Right renal cortex interstitium (tissue), 3 donors: ENCODE results near the gene MAP3K20. TPM values are rescaled to one million over a fixed set of nuclear protein-coding genes. Genes with fewer than 3 reads are reported as not detected.
"Not testable (repeated sequence)": the region's sequence is repeated elsewhere in the genome, so short reads cannot be mapped to it uniquely, and the experiment has no call there.

ENCODE experiments used
- DNase-seq, 3 donors: peaks; one replicate each; pipeline ENCODE4 v3.0.0-alpha.2; 2013; ENCODE audit warnings: low read depth in 3 of 3, low spot score in 2 of 3
- polyA plus RNA-seq, 3 donors: library from polyadenylated mRNA; unstranded; fragments of 120-200 nt; gene quantifications; one replicate each; pipeline ENCODE4 v1.2.1, GENCODE V29; 2013; ENCODE audit not compliant: insufficient read length in 3 of 3

MAP3K20 gene
- 10 to 100 TPM; 28.1 to 30.0 (median 28.3) TPM for polyA plus RNA-seq

DNA sequence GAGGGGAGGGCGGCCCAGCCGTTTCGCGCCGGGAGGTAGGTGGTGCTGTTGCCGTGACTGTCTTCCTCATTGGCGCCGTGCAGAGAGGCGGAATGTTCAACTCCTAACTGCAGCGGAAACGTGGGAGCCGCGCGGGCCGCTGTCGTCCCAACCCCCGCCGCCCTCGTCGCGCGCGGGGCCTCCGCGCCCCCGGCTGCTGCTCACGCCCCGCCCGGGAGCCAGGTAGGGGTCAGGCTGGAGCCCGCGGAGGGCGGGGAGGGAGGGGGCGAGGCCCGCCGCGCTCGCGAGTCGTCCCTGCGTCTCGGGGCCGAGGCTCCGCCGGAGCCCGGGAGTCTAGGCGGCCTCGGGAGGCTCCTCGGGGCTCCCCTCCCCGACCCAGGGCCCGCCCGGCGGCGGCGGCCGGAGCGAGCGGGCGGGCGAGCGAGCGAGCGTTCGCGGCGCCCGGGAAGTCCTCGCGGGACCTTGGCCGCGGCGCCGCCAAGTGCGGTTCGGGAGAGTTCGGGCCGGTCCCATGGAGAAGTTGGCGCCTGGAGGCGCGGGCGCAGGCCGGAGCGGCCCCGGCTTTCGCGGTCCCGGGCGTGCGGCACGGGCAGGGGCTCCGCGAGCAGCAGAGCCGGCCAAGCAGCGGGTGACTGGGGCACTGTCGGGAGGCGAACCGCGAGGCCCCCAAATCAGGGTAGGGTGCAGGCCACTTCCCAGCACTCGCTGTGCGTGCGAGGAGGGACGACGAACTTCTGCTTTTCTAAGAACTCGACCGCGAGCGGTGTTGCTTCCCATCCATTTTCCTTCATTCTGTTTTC is at the start of gene MAP3K20:
Gene MAP3K20, plus strand, starts transcription at position 66 of the 800 bp plus-strand sequence. CDS start 15,186 bp downstream, outside the sequence.
- peak in 1 of 3 donors; percentile 60 for DNase-seq

DNA sequence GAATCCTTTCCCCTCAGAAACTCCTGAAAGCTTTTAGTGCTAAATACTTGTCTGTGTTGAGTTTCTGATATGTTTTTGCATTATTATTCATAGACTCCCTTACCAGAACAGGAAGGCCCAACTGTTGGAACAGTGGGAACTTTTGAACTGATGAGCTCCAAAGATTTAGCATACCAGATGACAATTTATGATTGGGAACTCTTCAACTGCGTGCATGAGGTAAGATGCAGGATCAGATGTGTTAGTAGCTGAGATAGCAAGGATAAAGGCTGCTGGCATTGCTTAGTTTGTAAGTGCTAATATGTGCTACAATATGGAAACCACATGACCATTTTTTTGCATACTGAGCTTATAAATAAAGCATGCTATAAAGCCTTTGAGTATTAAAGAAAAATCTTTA is 49.2 kb upstream of the MAP3K20 start:
- no peak for DNase-seq

DNA sequence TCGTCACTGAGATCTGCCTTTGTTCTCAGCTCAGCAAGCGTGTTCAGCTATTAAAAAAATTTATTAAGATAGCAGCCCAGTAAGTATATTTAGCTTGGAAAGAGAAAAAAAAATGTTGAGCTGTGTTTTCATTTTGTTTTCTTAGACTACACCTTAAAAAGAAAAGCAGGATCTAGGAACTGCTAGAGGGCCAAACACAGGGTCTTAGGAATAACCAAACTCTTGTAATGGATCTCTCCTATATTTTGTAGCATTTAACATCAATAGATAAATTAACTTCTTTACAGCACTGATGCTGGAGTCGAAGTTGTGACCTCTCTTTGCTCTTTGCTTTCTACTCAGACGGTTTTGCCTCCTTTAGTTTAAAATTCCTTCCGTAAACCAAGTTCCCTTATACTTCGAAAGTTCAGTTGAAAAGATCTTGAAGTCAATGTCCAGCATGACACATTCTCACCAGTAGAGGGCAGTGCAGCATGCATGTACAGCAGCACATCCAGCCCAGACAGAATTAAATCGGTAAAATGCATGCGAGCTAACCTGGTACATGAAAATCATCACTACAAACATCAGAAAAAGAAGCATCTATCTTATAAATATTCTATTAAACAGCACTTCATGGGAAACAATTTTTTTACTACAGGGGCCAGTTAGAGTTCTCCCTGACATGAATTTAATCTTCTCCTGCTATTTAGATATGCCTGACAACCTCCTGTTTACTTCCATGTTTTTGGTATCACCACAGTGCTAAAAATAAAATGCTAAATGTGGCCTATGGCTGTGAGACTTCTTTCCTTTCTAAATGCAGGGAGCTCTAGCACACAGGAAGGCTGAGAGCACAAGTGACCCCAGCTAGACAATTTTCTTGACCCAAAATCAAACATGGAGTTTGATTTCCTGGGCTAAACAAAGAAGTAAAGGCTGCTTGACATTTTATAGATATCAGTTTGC is 48.2 kb upstream of the MAP3K20 start:
- peak; percentile 80 to 82 (median 81) for DNase-seq

DNA sequence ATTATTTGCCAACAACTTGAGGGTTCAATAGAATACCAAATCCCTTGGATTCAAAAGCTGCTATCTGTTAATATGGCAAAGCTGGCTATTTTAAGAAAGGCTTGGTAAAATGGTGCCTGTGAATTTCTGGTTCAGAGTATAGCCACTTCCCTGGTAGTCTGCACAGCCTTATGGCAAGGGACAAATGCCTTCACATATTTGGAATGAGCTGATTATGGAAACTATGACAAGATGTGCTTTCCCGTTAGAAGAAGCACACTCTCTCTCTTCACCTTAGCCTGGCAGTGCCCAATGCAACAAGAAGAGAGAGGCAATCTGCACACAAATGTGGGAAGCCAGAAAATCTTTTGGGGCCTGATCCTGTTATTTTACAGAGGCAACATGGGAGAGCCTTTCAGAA is 47.5 kb upstream of the MAP3K20 start:
- no peak for DNase-seq

DNA sequence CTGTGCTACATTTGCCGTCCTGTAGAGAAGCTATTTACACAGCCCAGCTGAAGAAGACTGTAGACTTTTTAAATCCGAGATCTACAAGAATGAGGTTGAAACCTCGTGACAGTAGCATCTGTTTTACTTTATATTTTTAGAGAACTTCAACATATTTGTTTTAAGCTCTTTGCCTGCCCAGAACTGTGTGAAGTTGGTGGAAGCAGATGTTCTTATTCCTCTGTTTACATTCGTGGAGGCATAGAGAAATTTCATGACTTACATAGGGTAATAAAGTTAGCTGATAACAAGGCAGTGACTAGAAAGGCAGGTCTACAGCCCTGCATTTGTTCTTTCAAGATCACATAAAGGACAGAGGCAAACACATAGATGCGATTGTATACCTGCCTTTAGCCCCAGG is 47.0 kb upstream of the MAP3K20 start:
- DNase-seq, result no peak

DNA sequence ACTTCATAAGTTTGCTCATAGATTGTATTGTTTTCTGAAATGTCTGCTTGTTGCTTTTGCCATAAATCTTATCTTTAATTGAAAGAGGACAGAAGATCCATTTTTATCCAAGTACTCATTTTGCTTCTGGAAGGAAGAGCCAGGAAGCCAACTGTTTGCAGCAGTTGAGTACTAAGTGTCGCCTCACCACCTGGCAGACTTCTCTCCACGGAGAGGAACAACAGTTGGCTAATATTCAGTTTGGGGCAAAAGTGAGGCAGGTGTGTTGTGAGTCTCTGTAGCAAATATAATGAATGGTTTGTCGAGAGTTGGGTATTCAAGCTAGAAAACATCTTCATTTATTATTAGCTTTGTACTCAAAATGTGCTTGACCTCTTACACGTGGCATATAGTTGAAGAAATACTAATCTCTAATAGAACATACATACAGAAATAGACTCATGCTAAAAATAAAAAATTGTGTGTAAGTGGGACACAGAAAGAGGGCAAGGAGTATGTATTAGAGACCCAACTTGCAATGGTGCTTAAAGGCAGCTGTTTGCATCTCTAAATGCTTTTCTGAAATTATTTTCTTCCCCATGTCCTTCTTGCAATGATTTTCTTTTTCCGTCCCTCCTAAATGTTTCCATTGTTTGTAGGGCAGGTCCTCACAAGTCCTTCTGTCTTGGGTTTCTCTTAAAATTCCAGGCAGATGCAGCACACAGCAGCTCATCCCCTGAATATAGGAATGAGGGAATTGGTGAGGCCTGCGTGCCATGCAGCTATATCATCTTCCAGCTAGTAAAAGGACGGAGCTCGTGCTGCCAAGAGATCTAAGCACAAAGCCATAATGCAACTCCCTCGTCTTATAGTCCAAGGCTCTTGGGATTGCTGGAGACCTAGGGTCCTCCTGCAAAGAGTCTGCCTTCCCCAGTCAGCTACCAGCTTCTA is 44.8 kb upstream of the MAP3K20 start:
- DNase-seq, result no peak

DNA sequence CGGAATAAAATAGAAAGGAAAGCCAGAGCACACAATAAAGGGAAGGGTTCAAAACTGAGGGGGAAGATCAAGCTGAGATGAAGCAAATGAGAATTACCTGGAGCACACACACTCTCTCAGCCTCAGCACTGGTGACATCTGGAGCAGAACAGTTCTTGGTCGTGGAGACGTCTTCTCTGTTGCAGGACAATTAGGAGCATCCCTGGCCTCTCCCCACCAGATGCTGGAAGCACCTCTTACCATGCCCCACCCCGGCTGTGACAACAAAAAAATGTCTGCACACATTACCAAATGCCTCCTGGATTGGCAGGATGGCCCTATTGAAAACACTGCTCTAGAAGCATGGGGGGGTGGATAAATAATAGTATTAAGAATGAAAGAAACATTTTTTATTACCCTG is 43.6 kb upstream of the MAP3K20 start:
- no peak for DNase-seq

DNA sequence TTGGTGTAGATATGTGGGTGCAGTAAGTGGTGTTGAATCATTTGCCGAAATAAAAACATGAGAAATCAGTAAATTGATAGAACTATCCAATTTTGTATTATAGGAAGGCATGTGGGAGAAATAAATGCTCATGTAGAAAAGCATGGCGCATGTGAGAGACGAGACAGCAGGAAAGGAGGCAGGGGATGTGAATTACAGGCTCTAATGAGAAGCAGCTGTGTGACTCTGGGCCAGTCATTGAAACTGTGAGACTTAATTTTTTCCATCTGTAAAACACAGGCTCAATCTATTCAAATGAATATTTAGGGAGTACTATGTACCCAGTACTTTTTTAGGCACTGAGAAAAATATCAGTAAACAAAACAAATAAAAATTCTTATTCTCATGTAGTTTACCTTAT is 42.6 kb upstream of the MAP3K20 start:
- DNase-seq, result no peak

DNA sequence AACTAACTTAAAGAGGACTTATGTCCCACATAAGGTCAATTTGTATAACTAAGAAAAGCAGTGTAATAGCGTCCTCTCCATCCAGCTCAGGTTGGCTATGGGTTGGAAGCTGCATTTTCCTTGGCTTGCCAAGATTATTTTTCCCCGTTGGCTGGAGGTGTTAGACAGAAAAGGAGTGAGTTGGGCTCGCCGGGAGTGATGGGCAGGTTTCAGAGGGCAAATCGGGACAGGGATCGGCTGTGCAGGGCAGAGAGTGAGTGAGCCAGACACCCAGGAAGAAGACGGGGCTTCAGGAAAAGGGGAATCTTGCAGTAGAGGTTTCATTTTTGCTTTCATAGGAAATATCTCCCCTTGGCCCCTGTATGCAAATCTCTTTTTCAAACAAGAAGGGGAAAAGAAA is 41.5 kb upstream of the MAP3K20 start:
- no peak for DNase-seq

DNA sequence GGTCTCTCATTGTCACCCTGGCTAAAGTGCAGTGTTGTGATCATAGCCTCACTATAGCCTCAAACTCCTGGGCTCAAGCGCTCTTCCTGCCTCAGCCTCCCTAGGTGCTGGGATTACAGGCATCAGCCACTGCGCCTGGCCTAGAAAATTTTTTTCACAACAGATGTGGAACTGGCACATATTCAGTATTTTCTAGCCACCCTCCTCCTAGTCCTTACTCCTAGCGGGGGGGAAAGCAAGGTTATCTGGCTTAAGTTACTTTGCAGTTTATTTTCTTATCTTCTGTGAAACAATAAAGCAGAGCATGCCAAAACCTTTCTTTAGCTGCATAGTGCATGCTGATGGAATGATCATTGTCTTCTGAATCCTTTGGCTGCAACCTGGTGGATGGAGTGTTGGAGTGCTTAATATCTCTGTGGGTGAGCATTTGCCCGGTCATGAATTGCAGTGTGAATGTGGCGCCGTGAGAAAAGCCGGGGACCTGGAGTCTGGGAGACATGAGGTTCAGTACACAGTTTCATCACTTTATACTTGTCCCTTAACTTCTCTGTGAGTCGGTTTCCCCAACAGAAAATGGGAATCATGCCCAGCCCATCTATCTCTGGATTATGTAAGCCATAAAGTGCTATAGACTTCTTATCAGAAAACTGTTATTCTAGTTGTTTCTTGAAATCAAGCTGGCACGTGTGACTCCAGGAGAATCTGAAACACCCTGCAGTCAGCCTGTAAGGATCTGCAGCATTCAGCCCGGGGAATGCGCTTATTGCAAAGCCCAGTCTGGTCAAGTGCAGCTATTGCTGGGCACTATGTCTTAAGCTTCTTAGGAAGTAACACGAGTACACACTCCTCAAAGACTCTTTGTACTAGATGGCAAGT is 38.2 kb upstream of the MAP3K20 start:
- DNase-seq, result no peak

DNA sequence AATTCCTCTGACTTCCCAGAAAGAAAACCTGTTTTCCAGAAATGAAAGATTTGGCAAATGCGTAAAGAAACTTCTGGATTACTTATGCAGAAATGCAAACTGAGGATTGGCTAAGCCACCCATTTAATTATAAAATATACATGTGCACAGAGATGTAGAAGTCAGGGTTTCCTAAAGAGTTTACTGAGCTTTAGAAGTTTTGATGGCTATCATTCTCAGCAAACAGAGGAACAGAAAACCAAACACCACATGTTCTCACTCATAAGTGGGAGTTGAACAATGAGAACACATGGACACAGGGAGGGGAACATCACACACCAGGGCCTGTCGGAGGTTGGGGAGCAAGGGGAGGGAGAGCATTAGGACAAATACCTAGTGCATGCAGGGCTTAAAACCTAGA is 37.4 kb upstream of the MAP3K20 start:
- not testable (repeated sequence) for DNase-seq

DNA sequence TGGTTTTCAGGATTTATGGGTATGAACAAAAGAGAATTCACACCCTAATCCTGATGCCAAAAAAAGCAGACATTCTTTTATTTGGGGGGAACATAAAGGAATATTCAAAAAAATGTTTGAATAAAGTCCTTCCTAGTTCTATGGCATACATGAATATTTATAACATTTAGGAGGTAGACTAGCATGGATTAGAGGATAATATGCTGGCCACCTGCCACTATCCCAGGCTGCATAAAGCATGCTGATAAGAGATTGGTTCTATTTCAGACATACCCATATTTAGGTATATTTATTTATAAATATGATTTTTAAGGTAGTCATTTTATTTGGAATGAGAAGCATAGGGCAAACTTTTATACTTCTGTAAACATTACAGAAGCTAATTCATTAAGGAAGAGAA is 34.9 kb upstream of the MAP3K20 start:
- no peak for DNase-seq

DNA sequence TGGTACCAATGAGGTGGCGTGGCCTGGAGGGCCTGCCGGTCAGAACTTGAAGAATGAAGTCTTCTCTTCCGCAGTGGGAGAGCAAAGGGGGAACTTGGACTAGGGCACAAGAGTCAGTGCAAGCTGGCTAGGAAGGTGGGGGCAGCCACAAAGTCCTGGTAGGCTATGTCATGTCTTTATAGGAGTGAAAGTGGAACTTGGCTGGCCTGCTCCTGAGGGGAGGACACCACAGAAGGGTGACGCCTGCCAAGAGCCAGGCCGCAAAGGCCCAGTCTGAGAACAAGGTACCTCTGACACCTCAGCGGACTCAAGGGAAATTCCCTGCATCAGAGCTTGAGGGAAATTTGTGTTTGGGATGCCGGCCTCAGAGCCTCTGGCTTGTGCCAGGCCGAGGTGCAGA is 32.2 kb upstream of the MAP3K20 start:
- DNase-seq, result no peak

DNA sequence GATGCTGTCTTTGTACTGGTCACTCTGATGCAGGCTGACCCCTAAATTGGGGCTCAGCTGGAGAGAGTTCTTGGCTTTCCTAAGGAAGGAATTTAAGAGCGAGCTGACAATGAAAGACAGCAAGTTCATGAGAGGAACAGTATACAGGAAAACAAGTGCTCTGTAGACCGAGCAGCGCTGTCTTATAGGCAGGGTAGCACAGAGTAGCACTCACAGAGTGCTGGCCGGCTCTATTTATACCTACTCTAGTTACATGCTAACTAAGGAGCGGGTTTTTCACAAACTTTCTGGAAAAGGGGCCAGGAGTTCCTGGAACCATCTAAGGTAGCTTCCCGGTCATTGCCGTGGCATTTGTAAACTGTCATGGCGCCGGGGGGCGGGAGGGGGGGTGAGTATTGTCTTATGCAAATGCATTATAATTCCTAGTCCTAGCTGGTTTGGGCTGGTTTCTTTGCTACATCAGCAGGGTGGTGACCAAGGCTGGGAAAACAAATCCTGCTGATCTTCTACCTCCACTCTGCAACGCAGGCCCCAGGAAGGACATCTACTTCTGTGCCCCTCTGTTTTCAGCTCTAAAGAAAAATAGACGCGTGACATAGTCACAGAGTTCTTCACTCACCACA is 31.6 kb upstream of the MAP3K20 start:
- DNase-seq, result no peak

DNA sequence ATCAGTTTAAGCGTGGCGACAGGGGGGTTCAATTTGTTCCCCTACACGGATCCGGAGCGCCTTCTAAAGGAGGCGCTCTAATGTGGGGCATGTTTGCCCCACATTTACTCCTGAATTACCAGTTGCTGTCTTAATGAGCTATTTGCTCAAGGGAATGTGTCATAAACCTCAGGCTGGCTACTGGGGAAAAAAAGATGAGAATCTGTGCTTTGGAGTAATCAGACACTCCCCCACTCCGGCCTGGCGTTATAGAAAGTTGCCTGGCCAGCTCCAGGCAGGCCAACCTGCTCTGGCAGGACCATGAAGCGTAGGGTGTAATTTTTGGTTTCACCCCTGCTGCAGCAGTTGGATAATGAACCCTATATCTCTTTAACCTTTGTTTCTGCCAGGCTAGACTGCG is 31.0 kb upstream of the MAP3K20 start:
- DNase-seq, result no peak

DNA sequence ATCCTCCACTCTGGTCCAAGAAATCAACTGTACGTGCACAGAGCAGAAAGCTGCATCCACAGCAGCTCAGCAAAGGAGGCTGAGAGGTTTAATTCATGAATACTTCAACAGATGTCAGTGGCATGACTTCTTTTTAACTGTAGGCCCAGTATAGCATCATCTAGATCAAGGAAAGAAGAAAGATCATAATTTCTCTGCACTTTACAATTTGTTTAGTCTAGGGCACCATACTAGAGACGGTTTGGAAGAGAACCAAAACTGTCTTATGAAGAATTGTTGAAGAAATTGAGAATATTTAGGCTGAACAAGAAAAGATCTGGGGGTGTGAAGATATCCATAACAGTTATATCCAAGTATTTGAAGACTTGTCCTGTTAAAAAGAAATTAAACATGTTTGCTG is 30.5 kb upstream of the MAP3K20 start:
- DNase-seq, result no peak

DNA sequence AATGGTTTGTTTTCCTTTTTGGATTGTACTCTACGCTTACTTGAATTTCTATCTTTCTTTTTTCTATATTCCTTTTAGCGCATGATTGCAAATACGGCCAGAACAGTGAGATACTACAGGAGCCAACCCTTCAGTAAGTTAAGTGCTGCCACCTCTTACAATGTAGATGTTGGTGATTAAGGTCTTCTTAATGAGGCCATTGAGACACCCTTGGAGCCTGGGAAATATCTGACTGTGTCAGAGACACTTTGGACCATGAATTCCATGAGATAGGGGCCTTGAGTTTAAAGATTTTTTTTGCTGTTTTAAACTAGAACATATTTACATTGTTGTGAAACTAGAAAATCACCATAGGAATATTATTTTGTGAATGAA is 27.1 kb upstream of the MAP3K20 start:
- no peak for DNase-seq

DNA sequence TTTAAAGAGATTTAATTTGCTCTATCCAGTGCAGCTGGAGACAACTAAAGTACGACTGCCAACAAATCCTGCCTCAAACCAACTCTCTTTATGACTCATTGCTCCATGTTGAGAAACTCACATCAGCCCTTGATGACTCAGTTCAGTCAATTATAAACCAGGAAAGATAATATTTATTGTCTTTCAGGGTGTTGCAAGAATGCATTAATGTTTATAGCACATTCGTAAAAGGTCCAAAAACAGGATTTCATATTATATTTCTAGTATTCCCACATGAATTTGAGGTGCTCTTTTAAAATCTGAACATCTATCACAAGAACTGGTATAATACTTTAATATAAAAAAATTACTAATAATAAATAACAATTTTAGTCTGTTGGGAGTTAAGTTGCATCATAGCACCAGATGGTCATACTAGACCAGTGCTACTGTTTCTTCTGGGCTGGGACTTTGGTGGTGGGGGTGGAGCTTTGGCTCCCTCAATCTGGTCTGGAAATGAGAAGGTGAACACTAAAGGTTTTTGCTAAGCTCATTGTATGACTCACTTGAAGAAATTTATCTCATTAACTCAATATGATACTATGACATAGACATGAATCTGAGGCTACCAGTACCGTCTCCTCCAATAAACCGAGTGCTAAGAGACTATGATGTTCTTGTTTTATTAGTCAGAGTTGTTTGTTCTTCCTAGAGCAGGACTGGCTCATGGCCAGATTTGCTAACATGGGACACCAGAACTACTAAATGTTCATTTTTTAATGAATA is 26.6 kb upstream of the MAP3K20 start:
- no peak for DNase-seq
